Adrenal gland (tissue), 12 donors: ENCODE data around the gene SELENOT. TPM values are rescaled to one million over a fixed set of nuclear protein-coding genes. Genes with fewer than 3 reads are reported as not detected.

Experiments used
- DNase-seq, 7 donors: peaks; one replicate each; pipeline ENCODE4 v3.0.0-alpha.2; 2019 to 2020
- H3K27ac ChIP-seq, 5 donors: fragments of 200-600 bp; sonication (generic) in 4 of 5; 1 replicate in 3 of 5; 2 replicates in 2 of 5; pipeline versions ENCODE4 v1.5.1 to v1.8.0; 2016 to 2020; ENCODE audit warnings: mild to moderate bottlenecking in 1 of 5
- H3K27me3 ChIP-seq: fragments of 200-600 bp; 2 replicates; pipeline ENCODE4 v1.8.0; 2021
- H3K36me3 ChIP-seq, 2 donors: fragments of 200-600 bp; replicated peaks in 1 of 2; 1 replicate in 1 of 2; 2 replicates in 1 of 2; pipeline versions ENCODE4 v1.5.1 to v1.8.0; 2018 to 2022
- H3K4me1 ChIP-seq, 2 donors: fragments of 200-600 bp; replicated peaks in 1 of 2; 1 replicate in 1 of 2; 2 replicates in 1 of 2; pipeline versions ENCODE4 v1.5.1 to v1.8.0; 2018 to 2021
- H3K4me3 ChIP-seq, 4 donors: fragments of 200-600 bp; sonication (generic) in 3 of 4; one replicate each; pipeline ENCODE4 v1.5.1; 2016 to 2018
- H3K9me3 ChIP-seq, 3 donors: fragments of 200-600 bp; sonication (generic) in 1 of 3; replicated peaks in 1 of 3; 1 replicate in 2 of 3; 2 replicates in 1 of 3; pipeline versions ENCODE4 v1.5.1 to v1.8.0; 2016 to 2021
- POLR2A ChIP-seq, 2 donors: fragments of 450-650 bp; IDR thresholded peaks; one replicate each; pipeline ENCODE4 v1.6.1; 2017; ENCODE audit warnings: antibody characterized with exemption in 2 of 2, mild to moderate bottlenecking in 2 of 2, moderate library complexity in 1 of 2
- WGBS, 4 donors: extraction: QIAGEN DNeasy Blood & Tissue Kit in 2 of 4; methylation state at CpG; one replicate each; pipeline versions ENCODE4 v1.1.5 to v1.1.7; 2013 to 2017; 5-methylcytosine and 5-hydroxymethylcytosine counted together
- intact Hi-C, 2 donors: fragments of 100-400 bp; cut with DNase I; formaldehyde crosslinking; loops; one replicate each; pipeline versions ENCODE4 v1.14.1 to v1.15.0; 2022 to 2023
- polyA plus RNA-seq, 3 donors: library from polyadenylated mRNA; stranded (reverse); fragments of 200-250 nt in 2 of 3; fragments of 350-450 nt in 1 of 3; fragmentation: Illumina TruSeq in 1 of 3; extraction: RNeasy Lipid Tissue Mini Kit (QIAGEN cat#74804) in 1 of 3; gene quantifications; one replicate each; pipeline ENCODE4 v1.2.3, GENCODE V29; 2013 to 2014
- total RNA-seq, 9 donors: library from RNA; depleted of rRNA in 4 of 9; stranded (reverse); fragments of >200 nt in 4 of 9; fragments of 120-200 nt in 1 of 9; fragmentation: NEBNext Ultra II Directional in 1 of 9; extraction: Animal tissue kit (Norgen Biotek cat#: 25700) in 1 of 9; gene quantifications; one replicate each; pipeline versions ENCODE4 v1.1.0 to v1.2.4, GENCODE V29; 2013 to 2023
- TF ChIP-seq, protein P1 (sequence below), 6 experiments: fragments of 450-650 bp in 4 of 6; fragments of 200-600 bp in 2 of 6; sonication (generic) in 1 of 6; IDR thresholded peaks; 1 replicate in 5 of 6; 2 replicates in 1 of 6; pipeline versions ENCODE4 v1.5.1 to v1.8.0; 2016 to 2021; ENCODE audit warnings: antibody characterized with exemption in 6 of 6, mild to moderate bottlenecking in 2 of 6, moderate library complexity in 1 of 6
- donor health status: healthy with polysubstance abuse.
- donor health status: Bipolar disorder and iron deficiency.
- donor health status: DM: yes; HTN: yes; CAD: no.
- donor health status: DM: no; HTN: no; CAD: no.
- donor health status: DM: no; HTN: no; CAD: no.
- donor health status: DM: yes; HTN: yes; CAD: no.

SELENOT gene
- total and polyA plus RNA-seq, 12 donors, result 19.4 to 323 (median 151) TPM

DNA sequence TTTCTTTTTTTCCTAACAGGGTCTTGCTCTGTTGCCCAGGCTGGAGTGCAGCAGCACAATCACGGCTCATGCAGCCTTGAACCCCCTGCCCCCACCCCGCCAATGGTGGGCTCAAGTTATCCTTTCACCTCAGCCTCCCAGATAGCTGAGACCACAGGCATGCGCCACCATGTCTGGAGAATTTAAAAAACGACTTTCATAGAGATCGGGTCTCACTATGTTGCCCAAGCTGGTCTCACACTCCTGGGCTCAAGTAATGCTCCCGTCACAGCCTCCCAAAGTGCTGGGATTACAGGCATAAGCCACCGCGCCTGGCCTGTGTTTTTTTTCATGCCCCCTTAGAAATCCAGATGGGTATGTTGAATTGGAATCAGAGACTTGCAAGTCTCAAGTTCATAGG, 60.3 kb downstream of the SELENOT start:
- Histone ChIP-seq H3K36me3 (no peaks in the 10 kb centered on the region), H3K4me3 (no peak overlapping the region), H3K27me3 (no peaks in the 10 kb centered on the region), H3K27ac (no peak overlapping the region), H3K9me3 (no peaks in the 10 kb centered on the region), H3K4me1 (no peaks in the 10 kb centered on the region)
- TF ChIP-seq POLR2A (IDR thresholded peaks at IDR 0.05), result no peak
- TF ChIP-seq, protein P1, sequence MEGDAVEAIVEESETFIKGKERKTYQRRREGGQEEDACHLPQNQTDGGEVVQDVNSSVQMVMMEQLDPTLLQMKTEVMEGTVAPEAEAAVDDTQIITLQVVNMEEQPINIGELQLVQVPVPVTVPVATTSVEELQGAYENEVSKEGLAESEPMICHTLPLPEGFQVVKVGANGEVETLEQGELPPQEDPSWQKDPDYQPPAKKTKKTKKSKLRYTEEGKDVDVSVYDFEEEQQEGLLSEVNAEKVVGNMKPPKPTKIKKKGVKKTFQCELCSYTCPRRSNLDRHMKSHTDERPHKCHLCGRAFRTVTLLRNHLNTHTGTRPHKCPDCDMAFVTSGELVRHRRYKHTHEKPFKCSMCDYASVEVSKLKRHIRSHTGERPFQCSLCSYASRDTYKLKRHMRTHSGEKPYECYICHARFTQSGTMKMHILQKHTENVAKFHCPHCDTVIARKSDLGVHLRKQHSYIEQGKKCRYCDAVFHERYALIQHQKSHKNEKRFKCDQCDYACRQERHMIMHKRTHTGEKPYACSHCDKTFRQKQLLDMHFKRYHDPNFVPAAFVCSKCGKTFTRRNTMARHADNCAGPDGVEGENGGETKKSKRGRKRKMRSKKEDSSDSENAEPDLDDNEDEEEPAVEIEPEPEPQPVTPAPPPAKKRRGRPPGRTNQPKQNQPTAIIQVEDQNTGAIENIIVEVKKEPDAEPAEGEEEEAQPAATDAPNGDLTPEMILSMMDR (IDR thresholded peaks at IDR 0.05), result no peak
- intact Hi-C loops, result no loop called here
- DNase-seq, result no peak
- 84 to 93% (median 87%) methylated on average over 7 to 8 of the region's 8 CpGs for WGBS, 4 donors

DNA sequence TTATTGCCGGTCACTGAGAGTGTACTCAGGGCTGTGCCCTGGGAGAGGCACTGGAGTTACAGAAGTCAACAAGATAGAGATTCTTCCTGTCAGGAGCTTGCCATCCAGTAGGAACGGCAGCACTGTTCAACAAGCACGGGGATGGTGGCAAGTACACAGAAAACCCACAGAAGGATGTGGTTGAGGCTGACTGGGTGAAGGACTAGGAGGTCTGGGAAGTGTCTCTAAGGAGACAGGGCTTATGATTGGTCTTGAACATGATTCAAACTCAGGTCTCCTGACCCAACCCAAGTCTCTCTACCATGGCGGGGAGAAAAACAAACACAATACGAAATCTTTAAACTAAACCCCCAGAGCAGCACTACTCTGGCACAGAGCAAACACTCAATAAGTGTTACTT, 63.0 kb downstream of the SELENOT start:
- Histone ChIP-seq H3K9me3 (no peaks in the 10 kb centered on the region), H3K4me1 (no peaks in the 10 kb centered on the region), H3K27ac (no peak overlapping the region), H3K27me3 (no peaks in the 10 kb centered on the region), H3K4me3 (no peak overlapping the region), H3K36me3 (no peaks in the 10 kb centered on the region)
- no peak for TF ChIP-seq POLR2A (IDR thresholded peaks at IDR 0.05)
- TF ChIP-seq, protein P1 (IDR thresholded peaks at IDR 0.05), result no peak
- intact Hi-C loops, result no loop called here
- WGBS, 4 donors, result 80 to 90% (median 85%) methylated on average over 5 of the region's 5 CpGs
- DNase-seq, result no peak

DNA sequence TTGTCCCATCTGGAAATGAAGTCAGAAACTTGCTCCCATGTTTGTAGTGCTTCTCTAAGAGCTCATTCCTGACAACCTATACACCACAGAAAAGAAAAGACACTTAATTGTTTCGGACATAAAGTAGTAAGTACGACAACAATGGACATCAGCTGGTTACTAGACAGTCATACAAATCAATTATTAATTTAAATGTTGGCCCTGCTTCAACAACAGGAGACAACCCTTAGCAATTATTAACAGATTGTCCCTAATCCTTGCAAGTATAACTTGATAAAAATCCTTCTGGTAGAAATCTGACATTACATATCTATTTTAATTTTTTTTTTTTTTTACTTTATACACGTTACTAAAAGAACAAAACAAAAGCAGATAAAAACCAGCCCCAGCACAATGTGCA, 70.8 kb downstream of the SELENOT start:
- intact Hi-C loops, result no loop called here
- Histone ChIP-seq H3K9me3 (peaks cover 0 to 5% (median 0%) of the 10 kb centered on the region in 3 donors), H3K4me1 (no peaks in the 10 kb centered on the region), H3K4me3 (no peak overlapping the region), H3K36me3 (no peaks in the 10 kb centered on the region), H3K27ac (no peak overlapping the region), H3K27me3 (no peaks in the 10 kb centered on the region)
- WGBS, 4 donors, result 75 to 88% (median 80%) methylated on average over 3 of the region's 3 CpGs
- TF ChIP-seq, protein P1 (IDR thresholded peaks at IDR 0.05), result no peak
- no peak for TF ChIP-seq POLR2A (IDR thresholded peaks at IDR 0.05)
- no peak for DNase-seq

DNA sequence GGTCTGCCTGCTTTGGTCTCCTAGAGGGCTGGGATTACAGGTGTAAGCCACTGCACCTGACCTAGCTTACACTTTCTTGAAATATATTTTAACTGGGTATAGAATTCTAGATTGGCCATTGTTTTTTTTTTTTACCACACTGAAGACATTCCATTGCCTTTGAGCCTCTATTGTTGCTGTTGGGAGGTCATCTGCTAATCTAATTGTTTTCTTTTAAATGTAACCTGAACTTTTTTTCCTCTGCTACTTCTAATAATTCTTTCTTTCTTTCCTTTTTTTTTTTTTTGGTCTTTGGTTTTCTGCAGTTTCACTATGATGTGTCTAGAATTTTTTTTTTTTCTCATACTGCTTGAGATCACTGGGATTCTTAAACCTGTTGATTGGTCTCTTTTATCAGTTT, 72.5 kb downstream of the SELENOT start:
- Histone ChIP-seq H3K4me1 (no peaks in the 10 kb centered on the region), H3K9me3 (peaks cover 0 to 5% (median 0%) of the 10 kb centered on the region in 3 donors), H3K27ac (no peak overlapping the region), H3K27me3 (no peaks in the 10 kb centered on the region), H3K4me3 (no peak overlapping the region), H3K36me3 (no peaks in the 10 kb centered on the region)
- DNase-seq, result no peak
- intact Hi-C loops, result no loop called here
- no peak for TF ChIP-seq POLR2A (IDR thresholded peaks at IDR 0.05)
- TF ChIP-seq, protein P1 (IDR thresholded peaks at IDR 0.05), result no peak

Other genes with a start within 250 kb of the SELENOT start
- 10 to 100 TPM in 8 of 9 donors, 1 to 10 TPM in 1; 8.3 to 22.6 (median 18.7) TPM for gene TSC22D2, start 195.0 kb upstream of the SELENOT start, total RNA-seq
- 10 to 100 TPM; 11.9 to 16.7 (median 15.8) TPM for gene TSC22D2, start 195.0 kb upstream of the SELENOT start, polyA plus RNA-seq
- gene SERP1, start 56.8 kb upstream of the SELENOT start, total RNA-seq, result 100 to 1,000 TPM in 8 of 9 donors, 10 to 100 TPM in 1; 89.2 to 580 (median 226) TPM
- 100 to 1,000 TPM in 1 of 3 donors, 10 to 100 TPM in 2; 47.0 to 234 (median 56.9) TPM for gene SERP1, start 56.8 kb upstream of the SELENOT start, polyA plus RNA-seq
- 100 to 1,000 TPM in 4 of 9 donors, 10 to 100 TPM in 5; 70.0 to 178 (median 75.6) TPM for gene EIF2A, start 56.5 kb upstream of the SELENOT start, total RNA-seq
- 100 to 1,000 TPM in 1 of 3 donors, 10 to 100 TPM in 2; 62.3 to 115 (median 66.8) TPM for gene EIF2A, start 56.5 kb upstream of the SELENOT start, polyA plus RNA-seq
- under 1 TPM in 4 of 9 donors, not detected in 5; 0.22 to 0.55 (median 0.46) TPM for gene ERICH6, start 100.6 kb downstream of the SELENOT start, total RNA-seq
- gene ERICH6, start 100.6 kb downstream of the SELENOT start, polyA plus RNA-seq, result not detected
- gene SIAH2, start 159.8 kb downstream of the SELENOT start, total RNA-seq, result 100 to 1,000 TPM in 7 of 9 donors, 10 to 100 TPM in 2; 59.8 to 216 (median 116) TPM
- gene SIAH2, start 159.8 kb downstream of the SELENOT start, polyA plus RNA-seq, result 10 to 100 TPM; 22.1 to 75.6 (median 24.3) TPM